Measurements from ENCODE around the gene TRAK2. TPM values are rescaled to one million over a fixed set of nuclear protein-coding genes. Genes with fewer than 3 reads are reported as not detected.

Gene TRAK2
- total and polyA plus RNA-seq, 2 donors (not counting 1 experiment from before 2014, with no cell fraction given) = 16.9 to 21.6 TPM

DNA sequence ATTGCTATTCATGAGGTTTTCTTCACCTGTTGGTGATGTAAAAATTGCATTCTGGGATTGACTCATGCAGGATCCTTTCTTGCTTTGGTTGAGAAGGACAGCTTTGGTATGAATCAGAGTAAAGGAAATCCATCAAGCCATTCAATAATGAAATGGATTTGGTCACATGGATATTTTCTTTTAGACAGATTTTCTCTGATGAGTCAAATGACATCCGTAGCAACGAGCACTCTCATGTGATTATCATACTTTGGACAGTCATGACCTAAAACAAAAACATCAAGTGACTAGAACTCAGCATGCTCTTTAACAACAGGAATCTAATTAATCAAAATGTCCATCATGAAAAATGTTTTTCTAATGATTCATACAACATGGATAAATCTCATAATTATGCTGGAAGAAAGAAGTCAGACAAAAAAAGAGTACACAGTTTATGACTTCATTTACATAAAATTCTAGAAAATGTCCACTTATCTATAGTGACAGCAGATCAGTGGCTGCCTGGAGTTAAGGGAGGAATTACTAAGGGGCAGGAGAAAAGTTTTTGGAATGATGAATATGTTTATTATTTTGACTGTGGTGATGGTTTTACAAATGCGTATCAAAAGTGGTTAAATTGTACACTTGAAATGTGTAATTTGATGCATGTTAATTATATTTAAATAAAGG lies 30.7 kb downstream of the TRAK2 start:
- H3K79me2 ChIP-seq (ENCODE audit: control insufficient read depth, insufficient read depth, low read length) = peaks cover 44% of the 10 kb centered on the region
- H3K27ac ChIP-seq (ENCODE audit: low read length in 2 of 2) = peak overlapping the region in 1 of 2 donors; percentile 61
- no peaks in the 10 kb centered on the region for H4K20me1 ChIP-seq (ENCODE audit: control insufficient read depth, insufficient read depth, low read length, poor library complexity, severe bottlenecking)
- H3K27me3 ChIP-seq (replicated peaks in 1 of 4; ENCODE audit: control extremely low read depth in 1 of 4, control insufficient read depth in 3 of 4, insufficient read depth in 4 of 4, low read length in 3 of 4) = no peaks in the 10 kb centered on the region
- peak overlapping the region; percentile 34 for H3K4me3 Mint-ChIP-seq
- H3K4me3 ChIP-seq (ENCODE audit: control extremely low read depth in 1 of 5, extremely low read depth in 1 of 5, insufficient read depth in 1 of 5, low read depth in 2 of 5, low read length in 4 of 5) = no peak overlapping the region
- no peak overlapping the region for H2AFZ ChIP-seq (ENCODE audit: insufficient read depth, low read depth, low read length, poor library complexity, severe bottlenecking)
- no peak for TF ChIP-seq EZH2 (IDR thresholded peaks at IDR 0.05; ENCODE audit: borderline replicate concordance, insufficient read depth, low read depth, low read length, poor library complexity, severe bottlenecking)
- TF ChIP-seq, protein P1, sequence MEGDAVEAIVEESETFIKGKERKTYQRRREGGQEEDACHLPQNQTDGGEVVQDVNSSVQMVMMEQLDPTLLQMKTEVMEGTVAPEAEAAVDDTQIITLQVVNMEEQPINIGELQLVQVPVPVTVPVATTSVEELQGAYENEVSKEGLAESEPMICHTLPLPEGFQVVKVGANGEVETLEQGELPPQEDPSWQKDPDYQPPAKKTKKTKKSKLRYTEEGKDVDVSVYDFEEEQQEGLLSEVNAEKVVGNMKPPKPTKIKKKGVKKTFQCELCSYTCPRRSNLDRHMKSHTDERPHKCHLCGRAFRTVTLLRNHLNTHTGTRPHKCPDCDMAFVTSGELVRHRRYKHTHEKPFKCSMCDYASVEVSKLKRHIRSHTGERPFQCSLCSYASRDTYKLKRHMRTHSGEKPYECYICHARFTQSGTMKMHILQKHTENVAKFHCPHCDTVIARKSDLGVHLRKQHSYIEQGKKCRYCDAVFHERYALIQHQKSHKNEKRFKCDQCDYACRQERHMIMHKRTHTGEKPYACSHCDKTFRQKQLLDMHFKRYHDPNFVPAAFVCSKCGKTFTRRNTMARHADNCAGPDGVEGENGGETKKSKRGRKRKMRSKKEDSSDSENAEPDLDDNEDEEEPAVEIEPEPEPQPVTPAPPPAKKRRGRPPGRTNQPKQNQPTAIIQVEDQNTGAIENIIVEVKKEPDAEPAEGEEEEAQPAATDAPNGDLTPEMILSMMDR (IDR thresholded peaks at IDR 0.05) = no peak
- no peaks in the 10 kb centered on the region for H3K27me3 Mint-ChIP-seq
- DNase-seq (no peak), ATAC-seq (ENCODE audit: low read depth) (no peak)
- WGBS (ENCODE audit: insufficient coverage) = 80% methylated on average over 2 of the region's 3 CpGs
- H3K4me1 Mint-ChIP-seq = peaks cover 42% of the 10 kb centered on the region
- H3K36me3 ChIP-seq (replicated peaks in 1 of 2; ENCODE audit: control extremely low read depth in 1 of 2, control insufficient read depth in 1 of 2, extremely low read depth in 1 of 2, insufficient read depth in 2 of 2, low read length in 1 of 2) = peaks cover 0 to 5% of the 10 kb centered on the region in 2 experiments
- no peaks in the 10 kb centered on the region for H3K9me3 ChIP-seq (ENCODE audit: control extremely low read depth in 1 of 3, control insufficient read depth in 2 of 3, insufficient read depth in 1 of 3, low read length in 2 of 3)
- intact Hi-C loops (cut with micrococcal nuclease) = no loop called here
- POLR2A ChIA-PET = no interaction called here
- no peaks in the 10 kb centered on the region for H3K9me3 Mint-ChIP-seq (ENCODE audit: insufficient read depth)
- CTCF ChIA-PET = no interaction called here
- H3K9ac ChIP-seq (ENCODE audit: low read length) = no peak overlapping the region
- H3K27ac Mint-ChIP-seq = peak overlapping the region; percentile 71
- H3K4me2 ChIP-seq (replicated peaks; ENCODE audit: low read depth, low read length, poor library complexity, severe bottlenecking) = no peak overlapping the region
- H3K4me1 ChIP-seq (ENCODE audit: control insufficient read depth in 2 of 2, insufficient read depth in 2 of 2, low read length in 2 of 2) = peaks cover 13 to 40% of the 10 kb centered on the region in 2 donors

DNA sequence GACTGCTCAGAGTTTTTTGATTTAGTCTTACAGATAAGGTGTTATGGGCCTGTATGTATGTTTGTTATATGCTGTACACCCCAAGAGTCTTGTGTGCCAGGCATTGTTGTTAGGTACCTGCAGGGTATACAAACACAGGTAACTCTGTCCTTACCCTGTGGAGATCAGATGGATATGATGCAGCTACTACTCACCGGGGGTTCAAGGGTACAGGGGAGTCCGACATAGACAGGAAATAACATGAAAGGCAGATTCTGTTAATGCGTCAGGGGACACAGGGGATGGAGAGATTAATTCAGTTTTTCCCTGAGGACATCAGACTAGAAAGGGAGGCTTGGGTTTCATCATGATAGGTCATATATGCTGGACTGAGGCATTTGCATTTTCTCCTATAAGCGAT lies 31.3 kb downstream of the TRAK2 start:
- Mint-ChIP-seq H3K9me3 (ENCODE audit: insufficient read depth) (no peaks in the 10 kb centered on the region), H3K4me3 (peak overlapping the region; percentile 34), H3K27me3 (no peaks in the 10 kb centered on the region), H3K27ac (peak overlapping the region; percentile 71), H3K4me1 (peaks cover 42% of the 10 kb centered on the region)
- peak overlapping the region in 1 of 2 donors; percentile 61 for H3K27ac ChIP-seq (ENCODE audit: low read length in 2 of 2)
- H4K20me1 ChIP-seq (ENCODE audit: control insufficient read depth, insufficient read depth, low read length, poor library complexity, severe bottlenecking) = no peaks in the 10 kb centered on the region
- H3K9ac ChIP-seq (ENCODE audit: low read length) = no peak overlapping the region
- peaks cover 0 to 5% of the 10 kb centered on the region in 2 experiments for H3K36me3 ChIP-seq (replicated peaks in 1 of 2; ENCODE audit: control extremely low read depth in 1 of 2, control insufficient read depth in 1 of 2, extremely low read depth in 1 of 2, insufficient read depth in 2 of 2, low read length in 1 of 2)
- H3K4me2 ChIP-seq (replicated peaks; ENCODE audit: low read depth, low read length, poor library complexity, severe bottlenecking) = no peak overlapping the region
- no peaks in the 10 kb centered on the region for H3K27me3 ChIP-seq (replicated peaks in 1 of 4; ENCODE audit: control extremely low read depth in 1 of 4, control insufficient read depth in 3 of 4, insufficient read depth in 4 of 4, low read length in 3 of 4)
- POLR2A ChIA-PET = no interaction called here
- 76% methylated on average over 3 of the region's 4 CpGs for WGBS (ENCODE audit: insufficient coverage)
- peaks cover 50% of the 10 kb centered on the region for H3K79me2 ChIP-seq (ENCODE audit: control insufficient read depth, insufficient read depth, low read length)
- no peak for DNase-seq
- intact Hi-C loops (cut with micrococcal nuclease) = no loop called here
- TF ChIP-seq, protein P1 (IDR thresholded peaks at IDR 0.05) = no peak
- TF ChIP-seq EZH2 (IDR thresholded peaks at IDR 0.05; ENCODE audit: borderline replicate concordance, insufficient read depth, low read depth, low read length, poor library complexity, severe bottlenecking) = no peak
- CTCF ChIA-PET = no interaction called here
- peaks cover 18 to 46% of the 10 kb centered on the region in 2 donors for H3K4me1 ChIP-seq (ENCODE audit: control insufficient read depth in 2 of 2, insufficient read depth in 2 of 2, low read length in 2 of 2)
- H2AFZ ChIP-seq (ENCODE audit: insufficient read depth, low read depth, low read length, poor library complexity, severe bottlenecking) = no peak overlapping the region
- no peaks in the 10 kb centered on the region for H3K9me3 ChIP-seq (ENCODE audit: control extremely low read depth in 1 of 3, control insufficient read depth in 2 of 3, insufficient read depth in 1 of 3, low read length in 2 of 3)
- no peak overlapping the region for H3K4me3 ChIP-seq (ENCODE audit: control extremely low read depth in 1 of 5, extremely low read depth in 1 of 5, insufficient read depth in 1 of 5, low read depth in 2 of 5, low read length in 4 of 5)
- no peak for ATAC-seq (ENCODE audit: low read depth)

Data from B cell (primary cell).